Ovary (tissue), 9 donors: ENCODE data around the gene RHBDD3. TPM values are rescaled to one million over a fixed set of nuclear protein-coding genes. Genes with fewer than 3 reads are reported as not detected.

Experiments
- DNase-seq, 5 donors: peaks; one replicate each; pipeline ENCODE4 v3.0.0-alpha.2; 2019 to 2020
- H3K27ac ChIP-seq, 2 donors: fragments of 200-600 bp; one replicate each; pipeline versions ENCODE4 v1.5.1 to v1.8.0; 2019 to 2022
- H3K27me3 ChIP-seq: fragments of 200-600 bp; one replicate; pipeline ENCODE4 v1.8.0; 2022
- H3K36me3 ChIP-seq: fragments of 200-600 bp; sonication (generic); one replicate; pipeline ENCODE4 v1.5.1; 2019
- H3K4me1 ChIP-seq: one replicate; pipeline ENCODE4 v1.8.1; 2013; ENCODE audit warnings: mild to moderate bottlenecking, moderate library complexity; ENCODE audit not compliant: insufficient read depth
- H3K4me3 ChIP-seq: fragments of 200-600 bp; sonication (generic); one replicate; pipeline ENCODE4 v1.5.1; 2017
- H3K9me3 ChIP-seq, 2 donors: fragments of 200-600 bp in 1 of 2; sonication (generic) in 1 of 2; one replicate each; pipeline versions ENCODE4 v1.5.1 to v1.8.1; 2013 to 2019; ENCODE audit warnings: mild to moderate bottlenecking in 1 of 2, moderate library complexity in 1 of 2
- EP300 ChIP-seq: sonication (generic); formaldehyde crosslinking; IDR thresholded peaks from one replicate; pipeline ENCODE4 v1.6.1; 2017; ENCODE audit warnings: antibody characterized with exemption
- POLR2A ChIP-seq: fragments of 450-650 bp; IDR thresholded peaks from one replicate; pipeline ENCODE4 v1.6.1; 2017; ENCODE audit warnings: antibody characterized with exemption, mild to moderate bottlenecking, moderate library complexity
- WGBS, 3 donors: extraction: QIAGEN DNeasy Blood & Tissue Kit in 1 of 3; methylation state at CpG; one replicate each; pipeline versions ENCODE4 v1.1.5 to v1.1.7; 2013 to 2017; 5-methylcytosine and 5-hydroxymethylcytosine counted together
- intact Hi-C, 4 donors: fragments of 100-400 bp; cut with DNase I; formaldehyde crosslinking; loops; one replicate each; pipeline versions ENCODE4 v1.11.0 to v1.15.1; 2022 to 2023
- polyA plus RNA-seq, 2 donors: library from polyadenylated mRNA; stranded (reverse); fragments of 200-250 nt in 1 of 2; fragments of 350-450 nt in 1 of 2; fragmentation: Illumina TruSeq in 1 of 2; extraction: RNeasy Lipid Tissue Mini Kit (QIAGEN cat#74804) in 1 of 2; gene quantifications; one replicate each; pipeline ENCODE4 v1.2.3, GENCODE V29; 2013 to 2014
- total RNA-seq, 7 donors: library from RNA; depleted of rRNA in 2 of 7; stranded (reverse); fragments of >200 nt in 2 of 7; fragmentation: NEBNext Ultra II Directional in 3 of 7; extraction: Animal tissue kit (Norgen Biotek cat#: 25700) in 3 of 7; gene quantifications; one replicate each; pipeline versions ENCODE4 v1.1.0 to v1.2.4, GENCODE V29; 2016 to 2023
- TF ChIP-seq, protein P1 (sequence below), 3 donors: fragments of 450-650 bp in 2 of 3; fragments of 200-600 bp in 1 of 3; IDR thresholded peaks; one replicate each; pipeline versions ENCODE4 v1.5.1 to v1.8.0; 2016 to 2022; ENCODE audit warnings: antibody characterized with exemption in 3 of 3, mild to moderate bottlenecking in 1 of 3
- donor health status: DM: no; HTN: no; CAD: no; lungs with moderate emphysema.
- donor health status: DM: no; HTN: no; CAD: no.
- donor health status: Bipolar disorder and iron deficiency.
- donor health status: DM: yes; HTN: yes; CAD: no.
- donor health status: DM: no; HTN: no; CAD: no.
- donor health status: DM: yes; HTN: yes; CAD: no.

The RHBDD3 gene
- total and polyA plus RNA-seq, 9 donors, result 4.2 to 26.8 (median 19.4) TPM

DNA sequence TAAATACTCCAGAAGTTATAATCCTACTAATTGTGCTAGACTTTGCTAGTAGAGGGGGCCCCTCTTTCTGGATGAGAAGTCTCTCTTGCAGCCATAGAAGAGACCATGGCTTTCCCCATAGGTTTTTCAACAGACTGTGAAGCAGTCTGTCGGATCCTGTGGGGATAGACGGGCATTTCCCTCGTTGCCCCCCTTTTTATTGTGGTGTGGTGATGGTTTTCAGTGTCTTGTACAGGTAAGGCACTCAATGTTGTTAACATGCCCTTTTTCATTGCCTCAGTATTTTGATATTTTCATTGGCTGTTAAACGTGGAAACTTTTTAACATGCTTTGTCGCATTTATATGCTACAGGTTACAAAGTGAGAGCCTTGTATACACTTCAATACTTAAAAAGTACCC lies 22.3 kb upstream of the RHBDD3 start:
- H3K27ac ChIP-seq, result no peak overlapping the region
- 55 to 68% (median 60%) methylated on average over 5 of the region's 5 CpGs for WGBS, 3 donors
- TF ChIP-seq, protein P1, sequence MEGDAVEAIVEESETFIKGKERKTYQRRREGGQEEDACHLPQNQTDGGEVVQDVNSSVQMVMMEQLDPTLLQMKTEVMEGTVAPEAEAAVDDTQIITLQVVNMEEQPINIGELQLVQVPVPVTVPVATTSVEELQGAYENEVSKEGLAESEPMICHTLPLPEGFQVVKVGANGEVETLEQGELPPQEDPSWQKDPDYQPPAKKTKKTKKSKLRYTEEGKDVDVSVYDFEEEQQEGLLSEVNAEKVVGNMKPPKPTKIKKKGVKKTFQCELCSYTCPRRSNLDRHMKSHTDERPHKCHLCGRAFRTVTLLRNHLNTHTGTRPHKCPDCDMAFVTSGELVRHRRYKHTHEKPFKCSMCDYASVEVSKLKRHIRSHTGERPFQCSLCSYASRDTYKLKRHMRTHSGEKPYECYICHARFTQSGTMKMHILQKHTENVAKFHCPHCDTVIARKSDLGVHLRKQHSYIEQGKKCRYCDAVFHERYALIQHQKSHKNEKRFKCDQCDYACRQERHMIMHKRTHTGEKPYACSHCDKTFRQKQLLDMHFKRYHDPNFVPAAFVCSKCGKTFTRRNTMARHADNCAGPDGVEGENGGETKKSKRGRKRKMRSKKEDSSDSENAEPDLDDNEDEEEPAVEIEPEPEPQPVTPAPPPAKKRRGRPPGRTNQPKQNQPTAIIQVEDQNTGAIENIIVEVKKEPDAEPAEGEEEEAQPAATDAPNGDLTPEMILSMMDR (IDR thresholded peaks at IDR 0.05), result no peak
- TF ChIP-seq EP300 (no peak), POLR2A (no peak)
- no peak overlapping the region for H3K4me3 ChIP-seq
- no peaks in the 10 kb centered on the region for H3K4me1 ChIP-seq
- no peaks in the 10 kb centered on the region for H3K9me3 ChIP-seq
- no peak for DNase-seq
- H3K36me3 ChIP-seq, result no peaks in the 10 kb centered on the region
- H3K27me3 ChIP-seq, result no peaks in the 10 kb centered on the region
- intact Hi-C loops, result no loop called here

- Histone ChIP-seq H3K9me3 (no peaks in the 10 kb centered on the region), H3K4me1 (no peaks in the 10 kb centered on the region), H3K36me3 (no peaks in the 10 kb centered on the region), H3K27ac (no peak overlapping the region), H3K27me3 (no peaks in the 10 kb centered on the region), H3K4me3 (no peak overlapping the region)
- intact Hi-C loops, result no loop called here
- WGBS, 3 donors, result 45 to 54% (median 48%) methylated on average over 2 of the region's 2 CpGs
- DNase-seq, result no peak
- TF ChIP-seq, protein P1 (IDR thresholded peaks at IDR 0.05), result no peak
- no peak for TF ChIP-seq EP300
- TF ChIP-seq POLR2A, result no peak
These were observed 21.1 kb upstream of the RHBDD3 start for GRCh38 chr22:29288837-29289236.

DNA sequence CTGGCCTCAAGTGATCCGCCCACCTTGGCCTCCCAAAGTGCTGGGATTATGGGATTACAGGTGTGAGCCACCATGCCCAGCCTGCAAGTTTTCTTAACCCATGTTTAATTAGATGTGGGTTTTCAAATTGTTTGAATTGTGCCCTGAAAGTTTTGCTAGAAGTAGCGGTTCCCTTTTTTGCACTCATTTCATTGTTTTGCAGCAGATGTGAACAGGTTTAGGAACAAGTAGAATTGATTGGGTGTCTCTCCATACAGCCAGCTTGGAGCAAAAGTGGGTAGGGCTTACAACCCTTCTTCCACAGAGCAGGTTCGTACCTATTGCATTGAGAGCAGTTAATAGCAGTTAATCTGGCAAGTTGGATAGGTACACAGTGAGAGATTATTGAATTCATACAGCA lies 16.4 kb upstream of the RHBDD3 start:
- Histone ChIP-seq H3K27me3 (no peaks in the 10 kb centered on the region), H3K27ac (no peak overlapping the region), H3K4me1 (no peaks in the 10 kb centered on the region), H3K9me3 (no peaks in the 10 kb centered on the region), H3K36me3 (no peaks in the 10 kb centered on the region), H3K4me3 (no peak overlapping the region)
- no peak for DNase-seq
- TF ChIP-seq, protein P1 (IDR thresholded peaks at IDR 0.05), result no peak
- TF ChIP-seq POLR2A, result no peak
- no peak for TF ChIP-seq EP300
- WGBS, 3 donors, result 93 to 95% (median 93%) methylated on average over 3 of the region's 3 CpGs
- intact Hi-C loops, result no loop called here

DNA sequence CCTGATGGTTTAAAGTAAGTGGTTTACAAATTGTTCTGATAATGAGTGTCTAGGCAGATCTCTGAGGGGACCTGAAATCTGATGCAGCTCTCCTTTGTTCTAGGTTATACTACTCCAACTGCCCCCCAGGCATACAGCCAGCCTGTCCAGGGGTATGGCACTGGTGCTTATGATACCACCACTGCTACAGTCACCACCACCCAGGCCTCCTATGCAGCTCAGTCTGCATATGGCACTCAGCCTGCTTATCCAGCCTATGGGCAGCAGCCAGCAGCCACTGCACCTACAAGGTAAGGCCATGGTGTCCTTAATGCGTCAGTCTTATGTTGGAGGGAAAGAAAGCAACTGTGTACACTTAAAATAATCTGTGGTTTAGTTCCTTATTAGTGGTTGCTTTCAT lies 10.1 kb upstream of the RHBDD3 start:
- no peaks in the 10 kb centered on the region for H3K9me3 ChIP-seq
- no peak for DNase-seq
- H3K4me3 ChIP-seq, result no peak overlapping the region
- WGBS, 3 donors, result 94 to 100% (median 95%) methylated on average over 1 of the region's 1 CpG
- no peaks in the 10 kb centered on the region for H3K36me3 ChIP-seq
- no peak overlapping the region for H3K27ac ChIP-seq
- TF ChIP-seq POLR2A, result no peak
- no peak for TF ChIP-seq EP300
- TF ChIP-seq, protein P1 (IDR thresholded peaks at IDR 0.05), result no peak
- intact Hi-C loops, result no loop called here
- no peaks in the 10 kb centered on the region for H3K4me1 ChIP-seq
- H3K27me3 ChIP-seq, result no peaks in the 10 kb centered on the region
